ENCODE measurements around the gene URGCP.
"Not testable (repeated sequence)": the region's sequence is repeated elsewhere in the genome, so short reads cannot be mapped to it uniquely, and the experiment has no call there.

Gene URGCP

DNA sequence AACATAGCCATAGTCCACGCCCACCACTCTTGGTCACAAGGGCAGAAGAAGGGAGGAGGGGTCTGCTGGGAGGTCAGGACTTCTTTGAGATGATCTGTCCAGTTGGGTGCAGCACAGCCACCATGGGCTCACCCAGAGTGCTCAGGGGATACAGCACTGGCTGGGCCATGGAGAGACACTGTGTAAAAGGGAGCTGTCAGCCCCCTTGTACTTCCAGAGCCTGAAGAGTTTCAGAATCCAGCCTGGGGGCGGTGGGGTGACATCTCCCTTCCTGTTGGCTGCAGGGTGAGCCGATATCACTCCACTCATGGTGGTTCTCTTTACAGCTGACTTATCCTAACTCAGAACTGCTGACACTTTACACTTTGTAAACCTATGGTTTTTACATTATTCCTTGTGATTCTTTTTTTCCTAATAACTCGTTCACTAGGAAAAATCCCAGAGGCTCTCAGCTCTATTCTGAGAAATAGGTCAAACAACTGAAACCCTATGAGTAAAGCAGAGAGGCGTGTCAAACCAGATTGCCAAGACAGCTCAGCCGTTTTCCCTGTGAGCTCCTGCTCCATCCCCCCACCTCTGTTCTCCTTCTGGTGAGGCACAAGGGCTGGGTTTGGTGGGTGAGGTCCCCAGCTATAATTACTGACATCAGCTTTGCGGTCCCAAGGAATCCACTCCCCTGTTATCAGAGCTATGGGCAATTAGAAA lies 33.8 kb downstream of the URGCP start:
- no peak for DNase-seq

- no peak for DNase-seq
Measured at GRCh38 chr7:43871064-43871463, 35.3 kb downstream of the URGCP start.

GRCh38 chr7:43870316-43870715 lies 36.1 kb downstream of the URGCP start:
- no peak for DNase-seq

GRCh38 chr7:43869867-43870240 lies 36.5 kb downstream of the URGCP start:
- peak; percentile 31 to 57 for DNase-seq

GRCh38 chr7:43869006-43869866 lies 37.2 kb downstream of the URGCP start, which contains the start of gene MRPS24:
MRPS24 (minus strand) TSS chr7:43869517; CDS start chr7:43869495, 22 bp downstream.
- peak; percentile 94 to 96 for DNase-seq

DNA sequence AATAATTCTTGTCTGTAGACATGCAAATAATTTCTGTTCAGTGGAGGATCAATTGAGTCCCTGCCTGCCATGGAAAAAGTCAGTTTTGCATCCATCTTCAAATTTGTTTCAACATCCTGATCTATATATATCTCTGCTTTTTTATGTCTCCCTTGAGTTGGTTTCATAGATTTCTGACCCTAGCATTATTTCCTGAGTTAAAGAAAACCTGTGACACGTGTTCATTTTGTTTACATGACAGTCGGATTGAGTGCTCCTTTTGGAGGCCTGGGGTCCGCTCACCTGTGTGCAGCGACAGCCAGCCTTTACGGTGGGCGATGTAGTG lies 37.8 kb downstream of the URGCP start:
- no peak for DNase-seq

GRCh38 chr7:43868181-43868580 lies 38.2 kb downstream of the URGCP start:
- DNase-seq, result no peak

DNA sequence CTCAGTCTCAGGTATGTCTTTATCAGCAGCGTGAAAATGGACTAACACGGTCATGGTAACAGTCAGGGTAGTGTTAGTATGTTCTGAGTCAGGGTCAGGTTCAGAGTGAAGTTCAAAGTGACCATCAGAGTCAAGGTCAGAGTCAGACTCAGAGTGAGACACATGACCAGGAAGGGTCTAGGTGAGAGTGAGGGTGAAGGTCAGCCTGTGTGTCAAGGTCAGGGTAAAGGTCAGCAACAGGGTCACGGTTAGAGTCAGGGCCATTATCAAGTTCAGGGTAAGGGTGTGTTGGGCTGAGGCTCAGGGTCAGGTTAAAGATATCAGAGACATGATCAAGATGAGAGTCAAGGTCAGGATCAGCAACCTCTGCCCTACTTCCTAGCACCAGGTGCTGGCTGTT lies 41.1 kb downstream of the URGCP start:
- no peak for DNase-seq

GRCh38 chr7:43864126-43864525 lies 42.3 kb downstream of the URGCP start:
- no peak for DNase-seq

DNA sequence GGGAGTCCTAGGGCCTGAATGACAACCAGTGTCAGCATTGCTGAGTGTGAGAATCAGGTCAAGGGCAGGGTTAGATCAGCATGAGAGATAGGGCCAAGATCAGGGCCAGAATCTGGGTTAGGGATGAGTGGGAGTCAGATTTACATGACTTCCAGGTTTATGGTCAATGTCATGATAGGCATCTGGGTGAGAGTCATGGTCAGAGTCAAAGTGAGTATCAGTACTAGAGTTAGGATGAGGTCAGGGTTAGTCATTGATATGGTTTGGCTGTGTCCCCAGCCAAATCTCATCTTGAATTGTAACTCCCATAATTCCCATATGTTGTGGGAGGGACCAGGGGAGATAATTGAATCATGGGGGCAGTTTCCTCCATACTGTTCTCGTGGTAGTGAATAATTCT lies 49.4 kb downstream of the URGCP start:
- DNase-seq, result no peak

DNA sequence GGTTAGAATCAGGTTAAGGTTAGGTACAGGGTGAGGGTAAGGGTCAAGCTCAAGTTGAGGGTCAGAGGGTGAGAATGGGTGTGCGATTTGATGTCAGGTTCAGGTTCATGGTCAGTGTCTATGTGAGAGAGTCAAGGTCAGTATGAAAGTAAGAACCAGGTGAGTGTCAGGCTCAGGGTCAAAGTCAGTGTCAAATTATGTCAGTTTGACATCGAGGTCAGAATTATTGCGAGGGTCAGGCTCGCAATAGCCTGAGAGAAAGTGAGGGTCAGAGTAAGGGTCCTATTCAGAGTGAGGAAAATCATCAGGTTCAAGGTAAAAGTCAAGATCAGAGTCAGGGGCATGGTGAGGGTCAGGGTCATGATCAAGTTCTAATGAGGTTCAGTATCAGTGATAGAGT lies 50.1 kb downstream of the URGCP start:
- no peak for DNase-seq

- no peak for DNase-seq
Measured at GRCh38 chr7:43855176-43855575, 51.2 kb downstream of the URGCP start.

GRCh38 chr7:43851805-43852204 lies 54.6 kb downstream of the URGCP start:
- DNase-seq, result no peak

- no peak for DNase-seq
Measured at GRCh38 chr7:43850348-43851116, 55.9 kb downstream of the URGCP start.

GRCh38 chr7:43849047-43849446 lies 57.3 kb downstream of the URGCP start:
- DNase-seq, result no peak

DNA sequence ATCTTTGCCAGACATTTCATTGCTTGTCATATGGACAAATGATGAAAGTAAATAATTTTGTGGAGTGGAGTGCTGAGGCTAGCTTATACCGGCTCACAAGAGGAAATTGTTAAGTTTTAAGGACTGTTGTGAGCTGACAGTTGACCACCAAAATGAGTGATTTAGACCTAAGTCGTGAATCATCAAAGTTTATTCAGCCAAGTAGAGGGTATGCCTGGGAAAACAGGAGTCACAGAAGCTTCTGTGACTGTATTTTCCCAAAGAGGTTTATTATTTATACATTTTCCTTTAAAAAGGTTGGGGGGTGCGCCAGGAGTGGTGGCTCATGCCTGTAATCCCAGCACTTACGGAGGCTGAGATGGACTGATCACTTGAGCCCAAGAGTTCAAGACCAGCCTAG lies 58.9 kb downstream of the URGCP start:
- DNase-seq, result no peak

- no peak for DNase-seq
Measured at GRCh38 chr7:43844662-43845061, 61.7 kb downstream of the URGCP start.

- DNase-seq, result no peak
Measured at GRCh38 chr7:43844257-43844656, 62.1 kb downstream of the URGCP start.

DNA sequence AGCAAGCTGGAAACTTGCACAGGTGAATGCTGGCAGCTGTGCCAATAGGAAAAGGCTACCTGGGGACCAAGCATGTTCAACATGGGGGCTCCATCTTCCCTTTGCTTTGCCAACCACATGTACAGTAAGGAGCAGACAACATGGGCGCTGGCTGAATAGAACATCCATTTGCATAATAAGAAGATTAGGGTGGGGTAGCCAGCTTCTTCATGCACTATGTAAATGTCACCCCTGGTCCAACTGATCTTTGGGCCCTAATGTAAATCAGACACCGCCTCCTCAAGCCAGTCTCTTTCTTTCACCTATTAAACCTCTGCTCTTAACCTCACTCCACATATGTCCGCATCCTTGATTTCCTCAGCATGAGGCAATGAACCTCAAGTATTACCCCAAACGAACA lies 63.1 kb downstream of the URGCP start:
- DNase-seq, result no peak

GRCh38 chr7:43838201-43838658 lies 68.2 kb downstream of the URGCP start:
- DNase-seq, result no peak

- peak; percentile 46 to 78 for DNase-seq
Measured at GRCh38 chr7:43834463-43835251, 71.7 kb downstream of the URGCP start.

GRCh38 chr7:43830917-43831316 lies 75.5 kb downstream of the URGCP start:
- DNase-seq, result not testable (repeated sequence)
